ENCODE measurements around the gene CYP19A1. TPM values are rescaled to one million over a fixed set of nuclear protein-coding genes. Genes with fewer than 3 reads are reported as not detected.

Gene CYP19A1
- total RNA-seq, 4 donors from 2014 or later: not detected

GRCh38 chr15:51226576-51227210 lies 111.7 kb downstream of the CYP19A1 start:
- intact Hi-C loops (cut with DNase I; ENCODE audit: low total_unique reads): no loop called here
- no peak for TF ChIP-seq POLR2A (IDR thresholded peaks at IDR 0.05)
- TF ChIP-seq, protein P1, sequence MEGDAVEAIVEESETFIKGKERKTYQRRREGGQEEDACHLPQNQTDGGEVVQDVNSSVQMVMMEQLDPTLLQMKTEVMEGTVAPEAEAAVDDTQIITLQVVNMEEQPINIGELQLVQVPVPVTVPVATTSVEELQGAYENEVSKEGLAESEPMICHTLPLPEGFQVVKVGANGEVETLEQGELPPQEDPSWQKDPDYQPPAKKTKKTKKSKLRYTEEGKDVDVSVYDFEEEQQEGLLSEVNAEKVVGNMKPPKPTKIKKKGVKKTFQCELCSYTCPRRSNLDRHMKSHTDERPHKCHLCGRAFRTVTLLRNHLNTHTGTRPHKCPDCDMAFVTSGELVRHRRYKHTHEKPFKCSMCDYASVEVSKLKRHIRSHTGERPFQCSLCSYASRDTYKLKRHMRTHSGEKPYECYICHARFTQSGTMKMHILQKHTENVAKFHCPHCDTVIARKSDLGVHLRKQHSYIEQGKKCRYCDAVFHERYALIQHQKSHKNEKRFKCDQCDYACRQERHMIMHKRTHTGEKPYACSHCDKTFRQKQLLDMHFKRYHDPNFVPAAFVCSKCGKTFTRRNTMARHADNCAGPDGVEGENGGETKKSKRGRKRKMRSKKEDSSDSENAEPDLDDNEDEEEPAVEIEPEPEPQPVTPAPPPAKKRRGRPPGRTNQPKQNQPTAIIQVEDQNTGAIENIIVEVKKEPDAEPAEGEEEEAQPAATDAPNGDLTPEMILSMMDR (IDR thresholded peaks at IDR 0.05): no peak
- no peak overlapping the region for H3K4me3 ChIP-seq
- H3K27ac ChIP-seq: no peak overlapping the region
- no peaks in the 10 kb centered on the region for H3K36me3 ChIP-seq
- H3K27me3 ChIP-seq: no peaks in the 10 kb centered on the region
- no peaks in the 10 kb centered on the region for H3K4me1 ChIP-seq
- no peaks in the 10 kb centered on the region for H3K9me3 ChIP-seq
- no peak for DNase-seq

GRCh38 chr15:51224428-51224827 lies 114.0 kb downstream of the CYP19A1 start:
- H3K4me1 ChIP-seq: no peaks in the 10 kb centered on the region
- no peaks in the 10 kb centered on the region for H3K27me3 ChIP-seq
- intact Hi-C loops (cut with DNase I; ENCODE audit: low total_unique reads): no loop called here
- no peaks in the 10 kb centered on the region for H3K36me3 ChIP-seq
- H3K9me3 ChIP-seq: no peaks in the 10 kb centered on the region
- no peak overlapping the region for H3K4me3 ChIP-seq
- H3K27ac ChIP-seq: no peak overlapping the region
- DNase-seq: no peak
- TF ChIP-seq, protein P1 (IDR thresholded peaks at IDR 0.05): no peak
- no peak for TF ChIP-seq POLR2A (IDR thresholded peaks at IDR 0.05)

DNA sequence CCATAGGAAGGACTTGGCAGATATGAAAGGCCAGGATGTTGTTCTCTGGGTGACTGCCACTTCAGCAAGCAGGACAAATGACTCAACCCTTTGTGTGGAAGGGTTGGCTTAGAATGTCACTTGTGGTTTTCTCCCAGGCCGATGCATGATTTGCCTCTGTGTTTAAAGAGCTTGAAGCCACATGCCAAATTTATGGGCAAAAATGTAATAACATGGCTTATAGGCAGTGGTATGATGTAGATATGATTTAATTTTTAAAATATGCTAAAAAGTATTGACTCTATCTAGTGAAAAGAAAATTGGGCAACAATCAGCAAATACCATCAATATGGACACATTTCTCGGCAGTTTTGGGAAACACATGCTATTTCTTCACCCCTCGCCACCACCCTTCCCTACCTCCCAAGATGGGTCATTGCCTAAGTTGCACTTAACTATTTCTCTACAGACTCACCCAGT lies 114.6 kb downstream of the CYP19A1 start:
- no peaks in the 10 kb centered on the region for H3K36me3 ChIP-seq
- DNase-seq: no peak
- no peaks in the 10 kb centered on the region for H3K4me1 ChIP-seq
- no peak overlapping the region for H3K27ac ChIP-seq
- intact Hi-C loops (cut with DNase I; ENCODE audit: low total_unique reads): no loop called here
- no peaks in the 10 kb centered on the region for H3K9me3 ChIP-seq
- no peaks in the 10 kb centered on the region for H3K27me3 ChIP-seq
- H3K4me3 ChIP-seq: no peak overlapping the region
- no peak for TF ChIP-seq POLR2A (IDR thresholded peaks at IDR 0.05)
- TF ChIP-seq, protein P1 (IDR thresholded peaks at IDR 0.05): no peak

- TF ChIP-seq, protein P1 (IDR thresholded peaks at IDR 0.05): no peak
- no peak for TF ChIP-seq POLR2A (IDR thresholded peaks at IDR 0.05)
- no peak overlapping the region for H3K4me3 ChIP-seq
- DNase-seq: no peak
- H3K9me3 ChIP-seq: no peaks in the 10 kb centered on the region
- no peaks in the 10 kb centered on the region for H3K36me3 ChIP-seq
- H3K27me3 ChIP-seq: no peaks in the 10 kb centered on the region
- intact Hi-C loops (cut with DNase I; ENCODE audit: low total_unique reads): no loop called here
- no peaks in the 10 kb centered on the region for H3K4me1 ChIP-seq
- H3K27ac ChIP-seq: no peak overlapping the region
Measured at GRCh38 chr15:51218299-51218938, 120.0 kb downstream of the CYP19A1 start.

DNA sequence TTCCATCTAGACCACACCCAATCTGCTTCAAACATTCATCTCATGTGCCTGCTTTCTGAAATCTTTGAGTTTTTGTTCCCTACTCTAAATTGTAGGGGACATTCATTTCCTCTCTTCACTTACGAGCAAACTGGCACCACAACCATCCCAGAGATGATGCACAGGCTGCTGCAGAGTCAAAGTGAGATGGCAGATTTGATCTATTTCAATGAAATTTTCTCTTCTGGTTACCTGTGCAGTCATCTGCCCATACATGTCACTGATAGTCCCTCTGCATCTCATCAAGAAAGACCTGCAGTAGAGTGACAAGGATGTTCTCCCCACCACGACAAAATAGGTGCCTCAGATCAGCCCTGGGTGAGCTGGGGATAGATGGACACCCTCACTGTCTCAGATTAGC lies 125.5 kb downstream of the CYP19A1 start:
- Histone ChIP-seq H3K36me3 (no peaks in the 10 kb centered on the region), H3K4me3 (no peak overlapping the region), H3K4me1 (no peaks in the 10 kb centered on the region), H3K27me3 (no peaks in the 10 kb centered on the region), H3K27ac (no peak overlapping the region), H3K9me3 (no peaks in the 10 kb centered on the region)
- intact Hi-C loops (cut with DNase I; ENCODE audit: low total_unique reads): no loop called here
- no peak for DNase-seq
- TF ChIP-seq, protein P1 (IDR thresholded peaks at IDR 0.05): no peak
- no peak for TF ChIP-seq POLR2A (IDR thresholded peaks at IDR 0.05)
